ENCODE measurements around the gene SEMA3G.
A peak's percentile ranks its signal among the peaks of the same experiment; 100 is the strongest.

The SEMA3G gene

DNA sequence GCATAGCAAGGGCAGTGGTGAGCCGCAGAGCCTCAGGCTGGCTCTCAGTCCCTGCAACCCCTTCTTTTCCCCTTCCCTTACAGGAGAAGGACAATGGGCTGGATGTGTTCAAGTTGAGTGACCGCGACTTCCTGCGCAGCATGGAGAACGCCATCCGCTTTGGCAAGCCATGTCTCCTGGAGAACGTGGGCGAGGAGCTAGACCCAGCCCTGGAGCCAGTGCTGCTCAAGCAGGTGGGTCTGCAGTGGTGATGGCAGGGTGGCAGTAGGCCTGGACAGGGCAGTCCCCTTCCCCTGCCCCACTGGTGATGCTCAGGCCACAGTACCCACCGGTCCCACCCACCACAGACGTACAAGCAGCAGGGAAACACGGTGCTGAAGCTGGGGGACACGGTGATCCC, 53.8 kb downstream of the SEMA3G start:
- no peak for DNase-seq
- TF ChIP-seq GATA1 (IDR thresholded peaks at IDR 0.05; ENCODE audit: low read depth, low read length) (no peak), POLR2A (IDR thresholded peaks at IDR 0.05; ENCODE audit: low read length) (no peak)

DNA sequence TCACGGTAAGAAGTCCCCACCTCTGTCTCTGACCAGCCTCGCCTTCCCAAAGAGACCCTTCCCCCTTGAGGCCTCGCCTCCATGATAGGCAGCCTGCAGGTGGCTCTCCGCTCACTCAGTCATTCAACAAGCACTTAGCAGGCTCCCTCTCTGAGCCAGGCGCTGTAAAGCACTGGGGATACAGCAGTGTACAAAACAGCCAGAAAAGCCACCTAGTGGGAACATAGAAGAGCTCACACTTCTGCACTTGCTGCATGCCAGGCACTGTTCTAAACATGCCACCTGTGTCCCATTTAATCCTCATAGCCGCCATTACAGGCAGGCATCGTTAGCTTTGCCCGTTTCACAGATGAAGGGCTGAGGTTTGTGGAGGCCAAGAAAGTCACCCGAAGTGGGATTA, 56.0 kb downstream of the SEMA3G start:
- TF ChIP-seq GATA1 (IDR thresholded peaks at IDR 0.05; ENCODE audit: low read depth, low read length) (no peak), POLR2A (IDR thresholded peaks at IDR 0.05; ENCODE audit: low read length) (no peak)

DNA sequence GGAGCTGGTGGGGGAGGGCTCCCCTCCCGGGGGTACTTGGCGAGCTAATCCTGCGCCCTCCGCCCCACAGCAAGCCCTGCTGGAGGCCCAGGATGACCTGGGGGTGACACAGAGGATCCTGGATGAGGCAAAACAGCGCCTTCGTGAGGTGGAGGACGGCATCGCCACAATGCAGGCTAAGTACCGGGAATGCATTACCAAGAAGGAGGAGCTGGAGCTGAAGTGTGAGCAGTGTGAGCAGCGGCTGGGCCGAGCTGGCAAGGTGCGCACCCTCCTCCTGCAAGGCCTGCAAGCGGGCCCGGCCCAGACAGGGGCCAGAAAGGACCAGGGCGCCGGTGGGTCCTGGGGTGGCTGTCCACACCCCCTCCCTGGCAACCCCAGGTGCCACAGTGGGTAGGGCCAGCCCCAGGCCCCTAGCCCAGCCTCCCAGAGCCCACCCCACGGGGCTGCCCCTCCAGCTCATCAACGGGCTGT, 56.5 kb downstream of the SEMA3G start:
- DNase-seq = peak in 1 of 2 experiments; percentile 8
- TF ChIP-seq GATA1 (IDR thresholded peaks at IDR 0.05; ENCODE audit: low read depth, low read length) = no peak
- TF ChIP-seq POLR2A (IDR thresholded peaks at IDR 0.05; ENCODE audit: low read length) = no peak

More for the DNA sequence above, 56.0 kb downstream of the SEMA3G start:
- DNase-seq = no peak

DNA sequence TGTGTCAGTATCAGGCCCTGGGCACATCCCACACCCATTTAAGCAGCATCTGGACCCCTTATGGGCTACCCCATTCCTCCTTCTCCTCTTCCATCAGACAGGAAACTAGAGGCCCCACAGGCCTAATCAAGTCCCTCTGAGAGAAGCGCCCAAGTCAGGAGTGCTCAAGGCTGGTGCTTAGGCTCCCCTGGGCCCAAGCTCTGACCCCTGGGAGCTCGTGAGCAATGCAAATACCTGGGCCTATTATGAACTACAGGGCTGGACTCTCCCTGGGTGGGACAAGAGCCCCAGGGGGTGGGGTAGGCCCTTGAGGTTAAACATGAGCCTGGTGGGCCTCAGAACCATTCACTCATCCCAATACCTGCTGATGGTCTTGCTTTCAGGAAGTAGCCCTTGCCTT, 57.4 kb downstream of the SEMA3G start:
- TF ChIP-seq GATA1 (IDR thresholded peaks at IDR 0.05; ENCODE audit: low read depth, low read length) (no peak), POLR2A (IDR thresholded peaks at IDR 0.05; ENCODE audit: low read length) (no peak)
- DNase-seq = no peak

DNA sequence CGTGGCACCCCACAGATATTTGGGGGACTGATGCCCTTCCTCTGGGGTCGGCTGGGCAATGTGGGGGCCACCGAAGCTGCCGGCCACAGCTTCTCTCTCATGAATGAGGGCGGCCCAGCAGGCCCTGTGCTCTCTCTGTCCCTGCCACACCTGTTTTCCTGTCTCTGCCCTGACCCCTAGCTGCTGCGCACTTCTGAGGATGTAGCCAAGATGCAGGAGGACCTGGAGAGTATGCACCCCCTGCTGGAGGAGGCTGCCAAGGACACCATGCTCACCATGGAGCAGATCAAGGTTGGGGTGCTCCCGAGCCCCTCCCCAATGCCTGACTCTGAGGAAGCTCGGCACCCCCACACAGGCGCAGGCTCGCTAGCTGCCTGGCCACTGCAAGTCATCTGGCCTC, 59.7 kb downstream of the SEMA3G start:
- peak; percentile 63 to 64 for DNase-seq
- TF ChIP-seq GATA1 (IDR thresholded peaks at IDR 0.05; ENCODE audit: low read depth, low read length) (no peak), POLR2A (IDR thresholded peaks at IDR 0.05; ENCODE audit: low read length) (no peak)

DNA sequence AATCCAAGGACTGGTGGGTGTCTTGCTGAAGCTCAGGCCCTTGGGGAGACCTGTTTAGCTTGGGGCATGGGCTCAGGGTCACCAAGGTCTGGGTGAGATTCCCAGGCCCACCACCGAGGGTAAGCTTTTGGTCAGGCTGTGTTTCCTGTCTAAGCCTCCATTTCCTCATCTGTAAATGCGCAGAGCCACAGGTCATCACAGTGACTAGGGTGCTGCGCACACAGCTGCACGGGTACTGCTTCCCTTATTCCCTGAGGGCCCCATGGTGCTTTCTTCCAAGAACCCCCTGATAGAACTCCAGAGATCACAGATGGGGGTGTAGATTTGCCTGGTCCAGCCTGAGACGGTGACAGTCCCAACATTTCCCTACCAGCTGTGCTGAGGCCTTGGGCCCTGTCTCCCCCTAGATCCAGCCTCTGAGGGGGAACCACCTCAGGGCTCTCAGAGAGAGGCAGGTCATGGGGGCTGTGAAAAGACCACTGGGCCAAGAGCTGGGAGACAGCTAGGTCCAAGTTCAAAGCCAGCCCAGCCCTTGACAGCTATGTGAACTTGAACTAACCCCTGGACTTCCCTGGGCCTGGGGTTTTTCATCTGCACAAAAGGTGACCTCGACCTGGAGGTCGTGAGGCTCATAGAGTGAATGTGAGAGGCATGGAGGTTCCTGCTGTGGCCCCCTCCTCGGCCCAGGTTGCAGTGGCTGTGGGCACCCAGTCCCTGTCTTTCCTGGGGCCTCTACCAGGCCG, 60.7 kb downstream of the SEMA3G start:
- TF ChIP-seq POLR2A (IDR thresholded peaks at IDR 0.05; ENCODE audit: low read length) (no peak), GATA1 (IDR thresholded peaks at IDR 0.05; ENCODE audit: low read depth, low read length) (no peak)
- no peak for DNase-seq

DNA sequence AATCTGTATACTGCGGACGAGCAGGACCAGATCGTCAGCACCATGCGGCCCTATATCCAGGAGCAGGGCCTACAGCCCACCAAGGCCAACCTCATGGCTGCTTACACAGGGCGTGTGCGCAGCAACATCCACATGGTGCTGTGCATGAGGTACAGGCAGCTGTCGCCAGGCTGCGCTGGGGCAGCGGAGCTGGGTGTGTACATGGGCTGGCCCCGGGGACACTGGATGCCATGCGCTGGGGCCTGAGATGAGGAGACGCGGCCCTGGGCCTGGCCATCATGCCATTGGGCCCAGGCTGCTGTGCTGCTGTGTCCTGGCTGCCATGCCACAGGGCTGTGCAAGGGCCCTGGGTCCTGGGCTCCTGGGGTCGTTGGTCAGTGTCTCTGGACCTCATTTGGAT, 61.5 kb downstream of the SEMA3G start:
- no peak for TF ChIP-seq POLR2A (IDR thresholded peaks at IDR 0.05; ENCODE audit: low read length)
- no peak for TF ChIP-seq GATA1 (IDR thresholded peaks at IDR 0.05; ENCODE audit: low read depth, low read length)
- no peak for DNase-seq

Measured in erythroblast (primary cell).